GM12878 (cell line): Measurements from ENCODE around the gene WDSUB1. TPM values are rescaled to one million over a fixed set of nuclear protein-coding genes. Genes with fewer than 3 reads are reported as not detected.

ENCODE experiments used
- CEBPB ChIP-seq, 2 experiments: fragments of 150-350 bp in 1 of 2; IDR thresholded peaks; 2 replicates each; pipeline ENCODE4 v1.6.1; 2012 to 2014; ENCODE audit warnings: low read depth in 2 of 2, low read length in 2 of 2, borderline replicate concordance in 1 of 2, inconsistent platforms in 1 of 2
- CREB1 ChIP-seq: IDR thresholded peaks from 2 replicates; pipeline ENCODE4 v1.6.1; 2012; ENCODE audit warnings: low read depth, mild to moderate bottlenecking, inconsistent platforms
- EED ChIP-seq: sonication (generic); IDR thresholded peaks from 2 replicates; pipeline ENCODE4 v1.6.1; 2016; ENCODE audit warnings: antibody characterized with exemption, low read depth
- IKZF1 ChIP-seq: fragments of 450-650 bp; conservative IDR thresholded peaks from 2 replicates; pipeline ENCODE4 v1.6.1; 2017; ENCODE audit warnings: antibody characterized with exemption, mild to moderate bottlenecking
- MXI1 ChIP-seq: fragments of 150-350 bp; IDR thresholded peaks from 2 replicates; pipeline ENCODE4 v1.6.1; 2011; ENCODE audit warnings: low read depth, mild to moderate bottlenecking, inconsistent platforms, low read length, improper control_type of control experiment
- POLR2AphosphoS5 ChIP-seq: IDR thresholded peaks from 2 replicates; pipeline ENCODE4 v1.6.1; 2011; ENCODE audit warnings: mild to moderate bottlenecking, low read length, inconsistent platforms
- RAD51 ChIP-seq: fragments of 450-650 bp; IDR thresholded peaks from 2 replicates; pipeline ENCODE4 v1.6.1; 2016; ENCODE audit warnings: moderate library complexity, mild to moderate bottlenecking, inconsistent platforms
- RB1 ChIP-seq: fragments of 450-650 bp; formaldehyde crosslinking; IDR thresholded peaks from 2 replicates; pipeline ENCODE4 v1.6.1; 2017; ENCODE audit warnings: mild to moderate bottlenecking, borderline replicate concordance
- RCOR1 ChIP-seq: conservative IDR thresholded peaks from 2 replicates; pipeline ENCODE4 v1.6.1; 2012; ENCODE audit warnings: low read depth, low read length, improper control_type of control experiment
- SUPT20H ChIP-seq: IDR thresholded peaks from 2 replicates; pipeline ENCODE4 v1.6.1; 2011; ENCODE audit warnings: low read depth, mild to moderate bottlenecking, low read length, moderate library complexity, borderline replicate concordance; ENCODE audit not compliant: control insufficient read depth
- SUZ12 ChIP-seq: fragments of 200-600 bp; sonication (generic); IDR thresholded peaks from one replicate; pipeline ENCODE4 v1.6.1; 2018; ENCODE audit warnings: antibody characterized with exemption, mild to moderate bottlenecking; ENCODE audit not compliant: unreplicated experiment
- TCF12 ChIP-seq: IDR thresholded peaks from 2 replicates; pipeline ENCODE4 v1.6.1; 2011; ENCODE audit warnings: low read depth, mild to moderate bottlenecking, low read length
- ZNF274 ChIP-seq: IDR thresholded peaks from one replicate; pipeline ENCODE4 v1.8.0; 2011; ENCODE audit not compliant: insufficient read length, insufficient read depth
- polyA plus RNA-seq, 11 experiments: library from polyadenylated mRNA; depleted of rRNA in 4 of 11; unstranded in 6 of 11; stranded (reverse) in 5 of 11; fragments of >200 nt; fragmentation: Nextera tagmentation in 4 of 11; fragmentation: Illumina TruSeq in 1 of 11; extraction: Ambion mirVana in 4 of 11; extraction: Trizol in 1 of 11; gene quantifications; 1 replicate in 1 of 11; 2 replicates in 10 of 11; pipeline versions ENCODE4 v1.2.1 to v1.2.3, GENCODE V29; 2011 to 2016; ENCODE audit warnings: inconsistent platforms in 2 of 11, missing spikeins in 2 of 11, low read depth in 1 of 11
- total RNA-seq, 4 experiments: library from RNA; depleted of rRNA in 3 of 4; stranded (reverse); fragments of >200 nt in 3 of 4; fragmentation: Illumina TruSeq in 1 of 4; extraction: Trizol in 1 of 4; gene quantifications; 2 replicates each; pipeline versions ENCODE4 v1.2.1 to v1.2.3, GENCODE V29; 2013 to 2021
- TF ChIP-seq, protein P1 (sequence below): fragments of 450-650 bp; IDR thresholded peaks from 2 replicates; pipeline ENCODE4 v1.6.1; 2017; ENCODE audit warnings: mild to moderate bottlenecking, moderate library complexity
- TF ChIP-seq, protein P2 (sequence below): IDR thresholded peaks from 2 replicates; pipeline ENCODE4 v1.6.1; 2012; ENCODE audit warnings: improper control_type of control experiment, low read depth, low read length; ENCODE audit not compliant: insufficient replicate concordance
- TF ChIP-seq, protein P3 (sequence below): fragments of 450-650 bp; IDR thresholded peaks from 2 replicates; pipeline ENCODE4 v1.6.1; 2016; ENCODE audit warnings: mild to moderate bottlenecking
- TF ChIP-seq, protein P4 (sequence below): fragments of 450-650 bp; conservative IDR thresholded peaks from 2 replicates; pipeline ENCODE4 v1.6.1; 2017; ENCODE audit warnings: mild to moderate bottlenecking, moderate library complexity

WDSUB1 gene
- total and polyA plus RNA-seq, 10 of the 15 experiments (the other 5 are each of a cell fraction or from before 2014, with no cell fraction given) = 4.4 to 12.7 (median 7.6) TPM

DNA sequence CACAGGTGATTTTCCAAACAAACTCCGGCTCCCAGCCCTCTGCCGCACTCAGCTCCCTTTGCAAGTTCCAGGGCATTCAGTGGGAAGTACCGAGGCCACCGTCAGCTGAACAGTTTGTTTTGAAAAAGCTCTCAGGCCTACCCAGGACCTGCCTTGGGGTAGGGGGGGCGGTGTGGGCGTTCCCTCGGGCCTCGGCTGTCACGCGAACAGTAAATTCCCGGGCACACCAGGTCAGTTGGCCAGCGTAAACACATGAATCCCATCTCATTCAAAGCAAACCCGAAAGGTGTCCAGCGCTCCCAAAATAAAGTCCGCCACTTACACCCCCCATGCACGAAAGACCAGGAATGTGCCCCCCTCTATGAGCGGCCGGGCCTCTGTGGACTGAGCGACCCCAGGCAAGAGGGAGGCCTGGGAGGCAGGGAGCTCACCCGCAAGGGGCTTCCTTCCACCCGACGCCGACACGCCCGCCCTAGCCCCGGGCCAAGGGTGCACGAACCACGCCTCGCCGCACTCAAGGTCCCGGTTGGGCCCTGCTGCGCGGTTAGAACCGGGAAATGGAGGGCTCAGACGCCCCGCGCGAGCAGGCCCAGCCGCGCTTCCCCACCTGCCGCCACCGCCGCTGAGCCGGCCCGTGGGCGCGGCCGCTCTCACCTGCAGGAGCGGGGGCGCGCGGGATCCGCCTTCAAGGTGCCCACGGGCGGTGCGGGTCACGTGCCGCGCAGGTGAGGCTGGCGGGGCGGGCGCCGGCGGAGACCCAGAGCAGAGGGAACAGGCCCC, at the start of gene WDSUB1 (continued):
- TF ChIP-seq, protein P1, sequence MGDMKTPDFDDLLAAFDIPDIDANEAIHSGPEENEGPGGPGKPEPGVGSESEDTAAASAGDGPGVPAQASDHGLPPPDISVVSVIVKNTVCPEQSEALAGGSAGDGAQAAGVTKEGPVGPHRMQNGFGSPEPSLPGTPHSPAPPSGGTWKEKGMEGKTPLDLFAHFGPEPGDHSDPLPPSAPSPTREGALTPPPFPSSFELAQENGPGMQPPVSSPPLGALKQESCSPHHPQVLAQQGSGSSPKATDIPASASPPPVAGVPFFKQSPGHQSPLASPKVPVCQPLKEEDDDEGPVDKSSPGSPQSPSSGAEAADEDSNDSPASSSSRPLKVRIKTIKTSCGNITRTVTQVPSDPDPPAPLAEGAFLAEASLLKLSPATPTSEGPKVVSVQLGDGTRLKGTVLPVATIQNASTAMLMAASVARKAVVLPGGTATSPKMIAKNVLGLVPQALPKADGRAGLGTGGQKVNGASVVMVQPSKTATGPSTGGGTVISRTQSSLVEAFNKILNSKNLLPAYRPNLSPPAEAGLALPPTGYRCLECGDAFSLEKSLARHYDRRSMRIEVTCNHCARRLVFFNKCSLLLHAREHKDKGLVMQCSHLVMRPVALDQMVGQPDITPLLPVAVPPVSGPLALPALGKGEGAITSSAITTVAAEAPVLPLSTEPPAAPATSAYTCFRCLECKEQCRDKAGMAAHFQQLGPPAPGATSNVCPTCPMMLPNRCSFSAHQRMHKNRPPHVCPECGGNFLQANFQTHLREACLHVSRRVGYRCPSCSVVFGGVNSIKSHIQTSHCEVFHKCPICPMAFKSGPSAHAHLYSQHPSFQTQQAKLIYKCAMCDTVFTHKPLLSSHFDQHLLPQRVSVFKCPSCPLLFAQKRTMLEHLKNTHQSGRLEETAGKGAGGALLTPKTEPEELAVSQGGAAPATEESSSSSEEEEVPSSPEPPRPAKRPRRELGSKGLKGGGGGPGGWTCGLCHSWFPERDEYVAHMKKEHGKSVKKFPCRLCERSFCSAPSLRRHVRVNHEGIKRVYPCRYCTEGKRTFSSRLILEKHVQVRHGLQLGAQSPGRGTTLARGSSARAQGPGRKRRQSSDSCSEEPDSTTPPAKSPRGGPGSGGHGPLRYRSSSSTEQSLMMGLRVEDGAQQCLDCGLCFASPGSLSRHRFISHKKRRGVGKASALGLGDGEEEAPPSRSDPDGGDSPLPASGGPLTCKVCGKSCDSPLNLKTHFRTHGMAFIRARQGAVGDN = peak; percentile 49
- TF ChIP-seq SUPT20H = no peak
- TF ChIP-seq CEBPB (IDR thresholded peaks at IDR 0.05; ENCODE audit: borderline replicate concordance in 1 of 2, low read depth in 2 of 2, low read length in 2 of 2) = no peak
- no peak for TF ChIP-seq TCF12
- no peak for TF ChIP-seq ZNF274
- no peak for TF ChIP-seq SUZ12
- TF ChIP-seq, protein P2, sequence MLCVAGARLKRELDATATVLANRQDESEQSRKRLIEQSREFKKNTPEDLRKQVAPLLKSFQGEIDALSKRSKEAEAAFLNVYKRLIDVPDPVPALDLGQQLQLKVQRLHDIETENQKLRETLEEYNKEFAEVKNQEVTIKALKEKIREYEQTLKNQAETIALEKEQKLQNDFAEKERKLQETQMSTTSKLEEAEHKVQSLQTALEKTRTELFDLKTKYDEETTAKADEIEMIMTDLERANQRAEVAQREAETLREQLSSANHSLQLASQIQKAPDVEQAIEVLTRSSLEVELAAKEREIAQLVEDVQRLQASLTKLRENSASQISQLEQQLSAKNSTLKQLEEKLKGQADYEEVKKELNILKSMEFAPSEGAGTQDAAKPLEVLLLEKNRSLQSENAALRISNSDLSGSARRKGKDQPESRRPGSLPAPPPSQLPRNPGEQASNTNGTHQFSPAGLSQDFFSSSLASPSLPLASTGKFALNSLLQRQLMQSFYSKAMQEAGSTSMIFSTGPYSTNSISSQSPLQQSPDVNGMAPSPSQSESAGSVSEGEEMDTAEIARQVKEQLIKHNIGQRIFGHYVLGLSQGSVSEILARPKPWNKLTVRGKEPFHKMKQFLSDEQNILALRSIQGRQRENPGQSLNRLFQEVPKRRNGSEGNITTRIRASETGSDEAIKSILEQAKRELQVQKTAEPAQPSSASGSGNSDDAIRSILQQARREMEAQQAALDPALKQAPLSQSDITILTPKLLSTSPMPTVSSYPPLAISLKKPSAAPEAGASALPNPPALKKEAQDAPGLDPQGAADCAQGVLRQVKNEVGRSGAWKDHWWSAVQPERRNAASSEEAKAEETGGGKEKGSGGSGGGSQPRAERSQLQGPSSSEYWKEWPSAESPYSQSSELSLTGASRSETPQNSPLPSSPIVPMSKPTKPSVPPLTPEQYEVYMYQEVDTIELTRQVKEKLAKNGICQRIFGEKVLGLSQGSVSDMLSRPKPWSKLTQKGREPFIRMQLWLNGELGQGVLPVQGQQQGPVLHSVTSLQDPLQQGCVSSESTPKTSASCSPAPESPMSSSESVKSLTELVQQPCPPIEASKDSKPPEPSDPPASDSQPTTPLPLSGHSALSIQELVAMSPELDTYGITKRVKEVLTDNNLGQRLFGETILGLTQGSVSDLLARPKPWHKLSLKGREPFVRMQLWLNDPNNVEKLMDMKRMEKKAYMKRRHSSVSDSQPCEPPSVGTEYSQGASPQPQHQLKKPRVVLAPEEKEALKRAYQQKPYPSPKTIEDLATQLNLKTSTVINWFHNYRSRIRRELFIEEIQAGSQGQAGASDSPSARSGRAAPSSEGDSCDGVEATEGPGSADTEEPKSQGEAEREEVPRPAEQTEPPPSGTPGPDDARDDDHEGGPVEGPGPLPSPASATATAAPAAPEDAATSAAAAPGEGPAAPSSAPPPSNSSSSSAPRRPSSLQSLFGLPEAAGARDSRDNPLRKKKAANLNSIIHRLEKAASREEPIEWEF = no peak
- peak; percentile 65 for TF ChIP-seq IKZF1
- TF ChIP-seq EED = 0 out of 2 replicates have a peak, but pooled peaks have one; percentile 29
- no peak; the same call in 1 of the 2 replicates for TF ChIP-seq MXI1
- TF ChIP-seq, protein P3, sequence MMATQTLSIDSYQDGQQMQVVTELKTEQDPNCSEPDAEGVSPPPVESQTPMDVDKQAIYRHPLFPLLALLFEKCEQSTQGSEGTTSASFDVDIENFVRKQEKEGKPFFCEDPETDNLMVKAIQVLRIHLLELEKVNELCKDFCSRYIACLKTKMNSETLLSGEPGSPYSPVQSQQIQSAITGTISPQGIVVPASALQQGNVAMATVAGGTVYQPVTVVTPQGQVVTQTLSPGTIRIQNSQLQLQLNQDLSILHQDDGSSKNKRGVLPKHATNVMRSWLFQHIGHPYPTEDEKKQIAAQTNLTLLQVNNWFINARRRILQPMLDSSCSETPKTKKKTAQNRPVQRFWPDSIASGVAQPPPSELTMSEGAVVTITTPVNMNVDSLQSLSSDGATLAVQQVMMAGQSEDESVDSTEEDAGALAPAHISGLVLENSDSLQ = no peak
- TF ChIP-seq RB1 = 0 out of 2 replicates have a peak, but pooled peaks have one; percentile 58
- peak; percentile 19; the same call in 1 of the 2 replicates for TF ChIP-seq RAD51
- no peak for TF ChIP-seq POLR2AphosphoS5
- TF ChIP-seq, protein P4, sequence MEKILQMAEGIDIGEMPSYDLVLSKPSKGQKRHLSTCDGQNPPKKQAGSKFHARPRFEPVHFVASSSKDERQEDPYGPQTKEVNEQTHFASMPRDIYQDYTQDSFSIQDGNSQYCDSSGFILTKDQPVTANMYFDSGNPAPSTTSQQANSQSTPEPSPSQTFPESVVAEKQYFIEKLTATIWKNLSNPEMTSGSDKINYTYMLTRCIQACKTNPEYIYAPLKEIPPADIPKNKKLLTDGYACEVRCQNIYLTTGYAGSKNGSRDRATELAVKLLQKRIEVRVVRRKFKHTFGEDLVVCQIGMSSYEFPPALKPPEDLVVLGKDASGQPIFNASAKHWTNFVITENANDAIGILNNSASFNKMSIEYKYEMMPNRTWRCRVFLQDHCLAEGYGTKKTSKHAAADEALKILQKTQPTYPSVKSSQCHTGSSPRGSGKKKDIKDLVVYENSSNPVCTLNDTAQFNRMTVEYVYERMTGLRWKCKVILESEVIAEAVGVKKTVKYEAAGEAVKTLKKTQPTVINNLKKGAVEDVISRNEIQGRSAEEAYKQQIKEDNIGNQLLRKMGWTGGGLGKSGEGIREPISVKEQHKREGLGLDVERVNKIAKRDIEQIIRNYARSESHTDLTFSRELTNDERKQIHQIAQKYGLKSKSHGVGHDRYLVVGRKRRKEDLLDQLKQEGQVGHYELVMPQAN = peak; percentile 68
- TF ChIP-seq RCOR1 = no peak
- TF ChIP-seq CREB1 = no peak
